ENCODE measurements around the gene NPNT.

NPNT gene

GRCh38 chr4:106019771-106020170 is 124.5 kb downstream of the NPNT start:
- Histone ChIP-seq H3K4me2 (ENCODE audit: low read length) (no peak overlapping the region), H3K4me1 (no peaks in the 10 kb centered on the region), H3K9me3 (ENCODE audit: control insufficient read depth, low read length) (no peaks in the 10 kb centered on the region), H3K27me3 (ENCODE audit: control insufficient read depth, insufficient read depth, low read length) (no peaks in the 10 kb centered on the region), H3K9ac (no peak overlapping the region), H3K4me3 (ENCODE audit: low read depth, low read length) (no peak overlapping the region), H3K79me2 (no peaks in the 10 kb centered on the region), H2AFZ (no peak overlapping the region), H3K36me3 (ENCODE audit: control insufficient read depth, insufficient read depth, low read length) (no peaks in the 10 kb centered on the region), H3K27ac (no peak overlapping the region)
- TF ChIP-seq, protein P1, sequence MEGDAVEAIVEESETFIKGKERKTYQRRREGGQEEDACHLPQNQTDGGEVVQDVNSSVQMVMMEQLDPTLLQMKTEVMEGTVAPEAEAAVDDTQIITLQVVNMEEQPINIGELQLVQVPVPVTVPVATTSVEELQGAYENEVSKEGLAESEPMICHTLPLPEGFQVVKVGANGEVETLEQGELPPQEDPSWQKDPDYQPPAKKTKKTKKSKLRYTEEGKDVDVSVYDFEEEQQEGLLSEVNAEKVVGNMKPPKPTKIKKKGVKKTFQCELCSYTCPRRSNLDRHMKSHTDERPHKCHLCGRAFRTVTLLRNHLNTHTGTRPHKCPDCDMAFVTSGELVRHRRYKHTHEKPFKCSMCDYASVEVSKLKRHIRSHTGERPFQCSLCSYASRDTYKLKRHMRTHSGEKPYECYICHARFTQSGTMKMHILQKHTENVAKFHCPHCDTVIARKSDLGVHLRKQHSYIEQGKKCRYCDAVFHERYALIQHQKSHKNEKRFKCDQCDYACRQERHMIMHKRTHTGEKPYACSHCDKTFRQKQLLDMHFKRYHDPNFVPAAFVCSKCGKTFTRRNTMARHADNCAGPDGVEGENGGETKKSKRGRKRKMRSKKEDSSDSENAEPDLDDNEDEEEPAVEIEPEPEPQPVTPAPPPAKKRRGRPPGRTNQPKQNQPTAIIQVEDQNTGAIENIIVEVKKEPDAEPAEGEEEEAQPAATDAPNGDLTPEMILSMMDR (IDR thresholded peaks at IDR 0.05), result no peak
